SK-N-SH (cell line): ENCODE results near the gene SLC35A5. TPM values are rescaled to one million over a fixed set of nuclear protein-coding genes. Genes with fewer than 3 reads are reported as not detected.

ENCODE experiments used
- CTCF ChIA-PET: fragments of 300-600, 350-600 bp; formaldehyde crosslinking; extraction: SDS; loops from one replicate; lab custom pipeline; 2021; lab: Yijun Ruan, JAX
- POLR2A ChIA-PET: fragments of 350-600 bp; sonication (Branson Sonifier 250); formaldehyde crosslinking; extraction: SDS; loops from one replicate; lab custom pipeline; 2020; ENCODE audit warnings: antibody characterized with exemption, inconsistent platforms; lab: Yijun Ruan, JAX
- DNase-seq: peaks from one replicate; pipeline ENCODE4 v3.0.0; 2012
- H2AFZ ChIP-seq: fragments of 200-600 bp; sonication (generic); 2 replicates; pipeline ENCODE4 v1.8.1; 2016; ENCODE audit warnings: antibody characterized with exemption, mild to moderate bottlenecking, low read depth
- H3F3A ChIP-seq: fragments of 200-600 bp; sonication (generic); replicated peaks from 2 replicates; pipeline ENCODE3; 2016; ENCODE audit warnings: antibody characterized with exemption, mild to moderate bottlenecking; ENCODE audit not compliant: insufficient read depth
- H3K27ac ChIP-seq, 2 experiments: fragments of 200-500 bp in 1 of 2; fragments of 200-600 bp in 1 of 2; sonication (Bioruptor generic) in 1 of 2; sonication (generic), shearing (Covaris generic) in 1 of 2; 2 replicates each; pipeline versions ENCODE4 v1.5.1 to v1.6.1; 2014 to 2016; ENCODE audit warnings: low read depth in 2 of 2, inconsistent platforms in 1 of 2, low read length in 1 of 2, mild to moderate bottlenecking in 1 of 2, mixed read lengths in 1 of 2
- H3K27me3 ChIP-seq: fragments of 200-600 bp; sonication (generic), shearing (Covaris generic); 2 replicates; pipeline ENCODE4 v1.6.1; 2016; ENCODE audit warnings: mixed run types; ENCODE audit not compliant: insufficient read depth
- H3K36me3 ChIP-seq, 2 experiments: fragments of 200-500 bp in 1 of 2; fragments of 200-600 bp in 1 of 2; sonication (Bioruptor generic) in 1 of 2; sonication (generic) in 1 of 2; replicated peaks in 1 of 2; 2 replicates each; pipeline versions ENCODE3 to v1.5.1; 2014 to 2016; ENCODE audit warnings: low read length in 1 of 2, mild to moderate bottlenecking in 1 of 2; ENCODE audit not compliant: insufficient read depth in 2 of 2, control insufficient read depth in 1 of 2
- H3K4me1 ChIP-seq, 2 experiments: fragments of 200-500 bp in 1 of 2; fragments of 200-600 bp in 1 of 2; sonication (Bioruptor generic) in 1 of 2; sonication (generic), shearing (Covaris generic) in 1 of 2; 2 replicates each; pipeline versions ENCODE4 v1.5.1 to v1.6.1; 2014 to 2016; ENCODE audit warnings: low read depth in 1 of 2, low read length in 1 of 2, mixed run types in 1 of 2; ENCODE audit not compliant: insufficient read depth in 2 of 2, control insufficient read depth in 1 of 2
- H3K4me2 ChIP-seq: fragments of 200-600 bp; sonication (generic), shearing (Covaris generic); 2 replicates; pipeline ENCODE4 v1.6.1; 2017; ENCODE audit warnings: mixed run types
- H3K4me3 ChIP-seq, 2 experiments: fragments of 200-500 bp in 1 of 2; fragments of 200-600 bp in 1 of 2; sonication (Bioruptor generic) in 1 of 2; sonication (generic), shearing (Covaris generic) in 1 of 2; 2 replicates each; pipeline versions ENCODE4 v1.5.1 to v1.8.1; 2014 to 2016; ENCODE audit warnings: low read depth in 2 of 2, inconsistent platforms in 1 of 2, low read length in 1 of 2, mild to moderate bottlenecking in 1 of 2, mixed read lengths in 1 of 2, moderate library complexity in 1 of 2
- H3K79me2 ChIP-seq: fragments of 200-600 bp; sonication (generic); 2 replicates; pipeline ENCODE4 v1.8.1; 2017; ENCODE audit warnings: mild to moderate bottlenecking; ENCODE audit not compliant: insufficient read depth
- H3K9ac ChIP-seq: fragments of 200-600 bp; sonication (generic); 2 replicates; pipeline ENCODE4 v1.6.1; 2017; ENCODE audit warnings: mixed run types
- H3K9me2 ChIP-seq: fragments of 200-600 bp; sonication (generic); 2 replicates; pipeline ENCODE4 v1.6.1; 2017; ENCODE audit warnings: mixed run types
- H3K9me3 ChIP-seq: fragments of 200-600 bp; sonication (generic); 2 replicates; pipeline ENCODE4 v1.6.1; 2017; ENCODE audit warnings: mixed run types, mild to moderate bottlenecking, moderate library complexity
- H4K20me1 ChIP-seq: fragments of 200-600 bp; sonication (generic); 2 replicates; pipeline ENCODE4 v1.6.1; 2017; ENCODE audit warnings: mild to moderate bottlenecking, mixed run types; ENCODE audit not compliant: insufficient read depth
- CHD2 ChIP-seq: fragments of 150-350 bp; IDR thresholded peaks from 2 replicates; pipeline ENCODE4 v1.6.1; 2018; ENCODE audit warnings: low read length; ENCODE audit not compliant: partially characterized antibody
- CTCF ChIP-seq: fragments of 200-600 bp; sonication (generic); IDR thresholded peaks from 2 replicates; pipeline ENCODE4 v1.6.1; 2017; ENCODE audit warnings: antibody characterized with exemption, mild to moderate bottlenecking, moderate library complexity
- ELF1 ChIP-seq: IDR thresholded peaks from 2 replicates; pipeline ENCODE4 v1.4.0; 2012
- EP300 ChIP-seq, 2 experiments: IDR thresholded peaks; 2 replicates each; pipeline versions ENCODE4 v1.4.0 to v1.6.1; 2012; ENCODE audit warnings: borderline replicate concordance in 1 of 2, low read depth in 1 of 2, low read length in 1 of 2
- EZH2phosphoT487 ChIP-seq: fragments of 200-600 bp; sonication (generic); IDR thresholded peaks from 2 replicates; pipeline ENCODE4 v1.6.1; 2017; ENCODE audit warnings: low read depth, mixed run types, mild to moderate bottlenecking, antibody characterized with exemption, moderate library complexity, borderline replicate concordance
- FOSL2 ChIP-seq: IDR thresholded peaks from 2 replicates; pipeline ENCODE4 v1.4.0; 2012; ENCODE audit warnings: low read depth, mild to moderate bottlenecking, moderate library complexity, borderline replicate concordance
- FOXM1 ChIP-seq: IDR thresholded peaks from 2 replicates; pipeline ENCODE4 v1.4.0; 2012; ENCODE audit warnings: low read depth, mild to moderate bottlenecking
- GABPA ChIP-seq: IDR thresholded peaks from 2 replicates; pipeline ENCODE4 v1.4.0; 2012; ENCODE audit warnings: low read depth, mild to moderate bottlenecking
- GATA2 ChIP-seq: sonication (generic); formaldehyde crosslinking; IDR thresholded peaks from 2 replicates; pipeline ENCODE4 v1.5.0; 2020; ENCODE audit warnings: mild to moderate bottlenecking, missing genetic modification reagents
- JUND ChIP-seq: IDR thresholded peaks from 2 replicates; pipeline ENCODE4 v1.4.0; 2012
- MAX ChIP-seq: IDR thresholded peaks from 2 replicates; pipeline ENCODE4 v1.4.0; 2012; ENCODE audit warnings: low read depth
- MEF2A ChIP-seq: IDR thresholded peaks from 2 replicates; pipeline ENCODE4 v1.4.0; 2012; ENCODE audit warnings: low read depth, borderline replicate concordance
- MXI1 ChIP-seq: IDR thresholded peaks from 2 replicates; pipeline ENCODE4 v1.6.1; 2012; ENCODE audit warnings: mild to moderate bottlenecking, low read depth, low read length, improper control_type of control experiment
- NRF1 ChIP-seq: IDR thresholded peaks from 2 replicates; pipeline ENCODE4 v1.6.1; 2012; ENCODE audit warnings: low read depth, mild to moderate bottlenecking, low read length
- PBX3 ChIP-seq: IDR thresholded peaks from 2 replicates; pipeline ENCODE4; 2012
- POLR2AphosphoS5 ChIP-seq: IDR thresholded peaks from 2 replicates; pipeline ENCODE4 v1.6.1; 2012; ENCODE audit warnings: low read depth, low read length
- RAD21 ChIP-seq: IDR thresholded peaks from 2 replicates; pipeline ENCODE4 v1.6.1; 2012; ENCODE audit warnings: mild to moderate bottlenecking, low read length
- RCOR1 ChIP-seq: fragments of 150-350 bp; IDR thresholded peaks from 2 replicates; pipeline ENCODE4 v1.6.1; 2017; ENCODE audit warnings: antibody characterized with exemption, low read length
- REST ChIP-seq: IDR thresholded peaks from 2 replicates; pipeline ENCODE4 v1.6.1; 2012; ENCODE audit warnings: mild to moderate bottlenecking, low read depth, low read length, moderate library complexity
- SIN3A ChIP-seq: IDR thresholded peaks from 2 replicates; pipeline ENCODE4 v1.6.1; 2012; ENCODE audit warnings: low read depth, mild to moderate bottlenecking, low read length, moderate library complexity, borderline replicate concordance
- SMC3 ChIP-seq: IDR thresholded peaks from 2 replicates; pipeline ENCODE4 v1.6.1; 2012; ENCODE audit warnings: low read depth, low read length, improper control_type of control experiment
- TAF1 ChIP-seq: IDR thresholded peaks from 2 replicates; pipeline ENCODE4 v1.6.1; 2012; ENCODE audit warnings: low read depth, mild to moderate bottlenecking, low read length, moderate library complexity, borderline replicate concordance
- TCF12 ChIP-seq: IDR thresholded peaks from 2 replicates; pipeline ENCODE4 v1.4.0; 2012
- USF1 ChIP-seq: IDR thresholded peaks from 2 replicates; pipeline ENCODE4 v1.4.0; 2012; ENCODE audit warnings: low read depth, borderline replicate concordance
- YY1 ChIP-seq: IDR thresholded peaks from 2 replicates; pipeline ENCODE4 v1.4.0; 2012; ENCODE audit warnings: low read depth, mild to moderate bottlenecking
- ZBTB33 ChIP-seq: IDR thresholded peaks from 2 replicates; pipeline ENCODE4 v1.4.0; 2012; ENCODE audit warnings: low read depth, borderline replicate concordance
- WGBS: methylation state at CpG from one replicate; pipeline ENCODE4 v1.1.6; 2017; ENCODE audit warnings: low lambda C conversion rate; 5-methylcytosine and 5-hydroxymethylcytosine counted together
- polyA plus RNA-seq, 3 experiments: library from polyadenylated mRNA; depleted of rRNA; stranded (reverse); fragments of >200 nt; gene quantifications; 2 replicates each; pipeline ENCODE4 v1.2.3, GENCODE V29; 2012

Gene SLC35A5
- polyA plus RNA-seq, 1 of the 3 experiments (the other 2 are of a cell fraction) = 16.0 TPM

- peak overlapping the region; percentile 40; the same call in 1 of the 2 replicates for H3K4me2 ChIP-seq
- ChIA-PET CTCF (no interaction called here), POLR2A (no interaction called here)
- WGBS = 33% methylated on average over 5 of the region's 5 CpGs
- H3K4me3 ChIP-seq = no peak overlapping the region
- H3K4me1 ChIP-seq = peaks cover 0 to 5% of the 10 kb centered on the region in 2 experiments; a peak in 1 of 4 replicates
- peak overlapping the region in 1 of 2 experiments; percentile 58; a peak in 2 of 4 replicates for H3K27ac ChIP-seq
- peaks cover 47% of the 10 kb centered on the region for H3F3A ChIP-seq
- H3K9ac ChIP-seq = no peak overlapping the region
- no peaks in the 10 kb centered on the region for H3K9me2 ChIP-seq
- no peaks in the 10 kb centered on the region for H3K27me3 ChIP-seq
- H4K20me1 ChIP-seq = no peaks in the 10 kb centered on the region
- DNase-seq = no peak
- H3K9me3 ChIP-seq = no peaks in the 10 kb centered on the region
- H2AFZ ChIP-seq = no peak overlapping the region
- peaks cover 31% of the 10 kb centered on the region; the same call in 1 of the 2 replicates for H3K79me2 ChIP-seq
- peaks cover 61 to 63% of the 10 kb centered on the region in 2 experiments for H3K36me3 ChIP-seq
- TF ChIP-seq GABPA (no peak), EP300 (IDR thresholded peaks at IDR 0.05; ENCODE audit: borderline replicate concordance in 1 of 2, low read depth in 1 of 2, low read length in 1 of 2) (peak in 1 of 2 experiments; percentile 39; a peak in 1 of 4 replicates), GATA2 (CRISPR knock-in tag) (no peak), MXI1 (no peak), RCOR1 (no peak), REST (no peak), CTCF (no peak), TCF12 (peak; percentile 51; the same call in 1 of the 2 replicates), FOXM1 (no peak), TAF1 (no peak), YY1 (no peak), JUND (peak; percentile 53), ZBTB33 (no peak), RAD21 (no peak), USF1 (no peak), FOSL2 (peak; percentile 75; the same call in 1 of the 2 replicates), SIN3A (no peak), MAX (no peak), NRF1 (no peak), POLR2AphosphoS5 (no peak), MEF2A (no peak), PBX3 (no peak; the same call in none of the 2 replicates), SMC3 (no peak), ELF1 (no peak), CHD2 (no peak), EZH2phosphoT487 (no peak)
These were observed 15.6 kb upstream of the SLC35A5 start for GRCh38 chr3:112546216-112546759.
